K562 (cell line): ENCODE measurements around the gene MRM3.

Source experiments
- E2F6 ChIP-seq, 2 experiments: IDR thresholded peaks; 2 replicates each; pipeline ENCODE4 v1.6.1; 2011; ENCODE audit warnings: borderline replicate concordance in 1 of 2, control low read depth in 1 of 2, low read depth in 1 of 2, low read length in 1 of 2, mild to moderate bottlenecking in 1 of 2, mixed read lengths in 1 of 2, moderate library complexity in 1 of 2; ENCODE audit not compliant: insufficient read depth in 1 of 2, insufficient read length in 1 of 2, poor library complexity in 1 of 2, severe bottlenecking in 1 of 2; ENCODE audit errors: extremely low read depth in 1 of 2
- FOXJ2 ChIP-seq: fragments of 200-800 bp; sonication (Bioruptor generic); IDR thresholded peaks from 2 replicates; pipeline ENCODE4 v1.6.1; 2016; ENCODE audit warnings: missing genetic modification characterization, missing compliant biosample characterization
- GTF2F1 ChIP-seq: IDR thresholded peaks from 2 replicates; pipeline ENCODE4 v1.6.1; 2011; ENCODE audit warnings: low read depth, low read length, improper control_type of control experiment
- MBD2 ChIP-seq: sonication (generic); IDR thresholded peaks from 2 replicates; pipeline ENCODE4 v1.6.1; 2016; ENCODE audit warnings: low read depth, borderline replicate concordance
- PHF21A ChIP-seq: fragments of 450-650 bp; IDR thresholded peaks from 2 replicates; pipeline ENCODE4 v1.6.1; 2017; ENCODE audit warnings: low read depth, borderline replicate concordance
- POLR2A ChIP-seq: fragments of 450-650 bp; conservative IDR thresholded peaks from 2 replicates; pipeline ENCODE4 v1.6.1; 2016
- POLR2AphosphoS5 ChIP-seq: IDR thresholded peaks from 2 replicates; pipeline ENCODE4 v1.6.1; 2011; ENCODE audit warnings: mild to moderate bottlenecking, low read depth, low read length, moderate library complexity; ENCODE audit not compliant: control insufficient read depth, insufficient read depth
- SETDB1 ChIP-seq: IDR thresholded peaks from one replicate; pipeline ENCODE4 v1.6.1; 2012; ENCODE audit warnings: low read length, control low read depth, inconsistent platforms
- TCF7 ChIP-seq: sonication (generic); IDR thresholded peaks from 2 replicates; pipeline ENCODE4 v1.6.1; 2016; ENCODE audit warnings: antibody characterized with exemption, borderline replicate concordance
- WHSC1 ChIP-seq: IDR thresholded peaks from one replicate; pipeline ENCODE4 v1.6.1; 2012; ENCODE audit warnings: low read length, control low read depth, inconsistent platforms
- ZSCAN29 ChIP-seq: fragments of 450-650 bp; IDR thresholded peaks from 2 replicates; pipeline ENCODE4 v1.6.1; 2017
- TF ChIP-seq, protein P1 (sequence below), 3 experiments: IDR thresholded peaks in 2 of 3; conservative IDR thresholded peaks in 1 of 3; 2 replicates each; pipeline ENCODE4 v1.5.1; 2011 to 2012; ENCODE audit warnings: low read length in 3 of 3, mild to moderate bottlenecking in 3 of 3, control low read depth in 2 of 3, improper control_type of control experiment in 1 of 3, inconsistent platforms in 1 of 3, low read depth in 1 of 3, mixed read lengths in 1 of 3, moderate library complexity in 1 of 3; ENCODE audit not compliant: insufficient read depth in 2 of 3
- TF ChIP-seq, protein P2 (sequence below): fragments of 250-450 bp; sonication (Bioruptor Pico); IDR thresholded peaks from 2 replicates; pipeline ENCODE4 v1.5.0; 2021
- TF ChIP-seq, protein P3 (sequence below): fragments of 250-450 bp; sonication (Bioruptor Pico); IDR thresholded peaks from 2 replicates; pipeline ENCODE4 v1.4.0; 2020

GRCh38 chr17:796609-797008, 14.5 kb downstream of the MRM3 start:
- TF ChIP-seq, protein P1, sequence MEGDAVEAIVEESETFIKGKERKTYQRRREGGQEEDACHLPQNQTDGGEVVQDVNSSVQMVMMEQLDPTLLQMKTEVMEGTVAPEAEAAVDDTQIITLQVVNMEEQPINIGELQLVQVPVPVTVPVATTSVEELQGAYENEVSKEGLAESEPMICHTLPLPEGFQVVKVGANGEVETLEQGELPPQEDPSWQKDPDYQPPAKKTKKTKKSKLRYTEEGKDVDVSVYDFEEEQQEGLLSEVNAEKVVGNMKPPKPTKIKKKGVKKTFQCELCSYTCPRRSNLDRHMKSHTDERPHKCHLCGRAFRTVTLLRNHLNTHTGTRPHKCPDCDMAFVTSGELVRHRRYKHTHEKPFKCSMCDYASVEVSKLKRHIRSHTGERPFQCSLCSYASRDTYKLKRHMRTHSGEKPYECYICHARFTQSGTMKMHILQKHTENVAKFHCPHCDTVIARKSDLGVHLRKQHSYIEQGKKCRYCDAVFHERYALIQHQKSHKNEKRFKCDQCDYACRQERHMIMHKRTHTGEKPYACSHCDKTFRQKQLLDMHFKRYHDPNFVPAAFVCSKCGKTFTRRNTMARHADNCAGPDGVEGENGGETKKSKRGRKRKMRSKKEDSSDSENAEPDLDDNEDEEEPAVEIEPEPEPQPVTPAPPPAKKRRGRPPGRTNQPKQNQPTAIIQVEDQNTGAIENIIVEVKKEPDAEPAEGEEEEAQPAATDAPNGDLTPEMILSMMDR (IDR thresholded peaks at IDR 0.05 in 2 of 3, conservative IDR thresholded peaks at IDR 0.05 in 1 of 3; ENCODE audit: insufficient read depth in 2 of 3, low read depth in 1 of 3, low read length in 3 of 3) = no peak
- no peak for TF ChIP-seq GTF2F1
- no peak for TF ChIP-seq E2F6 (IDR thresholded peaks at IDR 0.05; ENCODE audit: borderline replicate concordance in 1 of 2, extremely low read depth in 1 of 2, insufficient read depth in 1 of 2, insufficient read length in 1 of 2, low read depth in 1 of 2, low read length in 1 of 2, poor library complexity in 1 of 2, severe bottlenecking in 1 of 2)
- TF ChIP-seq, protein P2, sequence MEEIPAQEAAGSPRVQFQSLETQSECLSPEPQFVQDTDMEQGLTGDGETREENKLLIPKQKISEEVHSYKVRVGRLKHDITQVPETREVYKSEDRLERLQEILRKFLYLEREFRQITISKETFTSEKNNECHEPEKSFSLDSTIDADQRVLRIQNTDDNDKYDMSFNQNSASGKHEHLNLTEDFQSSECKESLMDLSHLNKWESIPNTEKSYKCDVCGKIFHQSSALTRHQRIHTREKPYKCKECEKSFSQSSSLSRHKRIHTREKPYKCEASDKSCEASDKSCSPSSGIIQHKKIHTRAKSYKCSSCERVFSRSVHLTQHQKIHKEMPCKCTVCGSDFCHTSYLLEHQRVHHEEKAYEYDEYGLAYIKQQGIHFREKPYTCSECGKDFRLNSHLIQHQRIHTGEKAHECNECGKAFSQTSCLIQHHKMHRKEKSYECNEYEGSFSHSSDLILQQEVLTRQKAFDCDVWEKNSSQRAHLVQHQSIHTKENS = no peak
- no peak for TF ChIP-seq POLR2AphosphoS5
- no peak for TF ChIP-seq MBD2
- TF ChIP-seq FOXJ2 (tag) = no peak
- TF ChIP-seq, protein P3, sequence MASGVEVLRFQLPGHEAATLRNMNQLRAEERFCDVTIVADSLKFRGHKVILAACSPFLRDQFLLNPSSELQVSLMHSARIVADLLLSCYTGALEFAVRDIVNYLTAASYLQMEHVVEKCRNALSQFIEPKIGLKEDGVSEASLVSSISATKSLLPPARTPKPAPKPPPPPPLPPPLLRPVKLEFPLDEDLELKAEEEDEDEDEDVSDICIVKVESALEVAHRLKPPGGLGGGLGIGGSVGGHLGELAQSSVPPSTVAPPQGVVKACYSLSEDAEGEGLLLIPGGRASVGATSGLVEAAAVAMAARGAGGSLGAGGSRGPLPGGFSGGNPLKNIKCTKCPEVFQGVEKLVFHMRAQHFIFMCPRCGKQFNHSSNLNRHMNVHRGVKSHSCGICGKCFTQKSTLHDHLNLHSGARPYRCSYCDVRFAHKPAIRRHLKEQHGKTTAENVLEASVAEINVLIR = no peak
- no peak for TF ChIP-seq SETDB1
- no peak for TF ChIP-seq WHSC1
- no peak for TF ChIP-seq TCF7
- no peak for TF ChIP-seq PHF21A
- no peak for TF ChIP-seq POLR2A
- no peak for TF ChIP-seq ZSCAN29
